ENCODE measurements around the gene DDX28.

The DDX28 gene

DNA sequence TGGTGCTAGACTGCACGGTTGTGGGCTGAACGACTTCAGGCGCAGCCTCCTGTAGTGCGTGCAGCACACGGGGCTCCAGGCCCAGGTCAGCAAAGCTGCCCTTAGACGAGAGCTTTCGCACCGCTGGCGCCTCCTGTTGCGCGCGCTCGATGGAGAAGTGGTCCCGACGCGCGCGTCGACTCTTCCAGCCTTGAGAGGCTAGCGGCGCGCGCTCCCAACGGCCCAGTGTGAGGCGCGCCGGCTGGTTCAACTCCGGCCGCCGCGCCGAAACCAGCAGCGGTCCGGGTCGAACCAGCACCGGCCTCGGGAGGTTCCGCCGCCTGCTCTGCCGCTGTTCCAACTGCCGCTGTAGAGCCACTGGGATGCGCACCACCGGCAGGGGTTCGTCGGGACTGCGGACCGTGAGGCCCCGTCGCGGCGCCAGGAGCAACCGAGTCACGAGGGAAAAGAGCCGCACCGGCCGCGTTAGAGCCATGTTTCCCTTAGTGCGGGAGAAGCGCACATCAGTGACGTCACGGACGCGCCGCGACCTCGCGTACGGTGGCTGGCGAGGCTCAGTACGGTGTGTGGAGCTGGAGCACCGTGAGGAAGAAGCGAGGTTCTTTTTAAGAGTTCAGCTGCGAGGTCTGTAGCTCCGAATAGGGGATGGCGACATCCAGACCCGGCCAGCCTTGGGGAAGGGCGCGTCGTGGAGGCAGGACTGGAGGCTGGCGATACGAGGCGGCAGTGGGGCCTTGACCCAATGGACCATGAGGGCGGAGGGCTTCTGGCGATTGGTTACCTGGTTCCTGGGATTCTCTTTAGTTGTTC, at the start of gene DDX28, which contains the start of gene DUS2:
TSS of gene DDX28 (minus strand) at position 505 of the 810 bp plus-strand sequence. CDS start at position 475, 30 bp downstream.
TSS of gene DUS2 (plus strand) at position 557 of the 810 bp plus-strand sequence. CDS start 14,740 bp downstream, outside the sequence.
- peak; percentile 15 to 58 for DNase-seq

DNA sequence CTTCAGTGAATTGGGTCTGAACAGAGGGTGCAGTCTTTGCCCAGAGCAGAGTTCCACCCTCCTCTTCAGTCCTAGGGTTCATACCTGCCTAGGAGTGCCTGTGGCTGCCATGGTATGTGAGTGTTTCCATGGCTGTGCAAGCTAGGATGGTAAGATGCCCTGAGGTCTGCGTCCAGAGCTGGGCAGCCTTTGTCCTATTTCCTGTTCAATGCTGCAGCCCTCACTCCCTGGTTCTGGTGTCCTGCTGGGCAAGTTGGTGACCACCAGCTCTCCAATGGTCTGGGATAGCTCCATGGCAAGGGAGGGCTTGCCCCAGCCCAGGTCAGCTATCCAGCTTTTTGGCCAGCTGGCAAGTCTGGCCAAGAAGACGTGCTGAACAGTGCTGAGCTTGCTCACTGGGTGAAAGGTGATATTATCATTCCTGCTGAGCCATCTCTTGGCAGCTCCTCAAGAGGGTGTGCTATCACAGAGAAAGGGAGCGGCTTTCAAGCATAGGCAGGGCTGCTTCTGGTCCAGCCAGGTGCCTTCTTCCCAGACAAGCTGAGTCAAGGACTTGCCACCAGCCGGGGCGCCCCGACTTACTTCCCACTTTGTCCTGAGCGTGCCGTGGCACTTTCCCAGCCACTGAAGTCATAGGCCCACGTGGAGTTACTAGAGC, 49.1 kb upstream of the DDX28 start:
- DNase-seq = no peak

DNA sequence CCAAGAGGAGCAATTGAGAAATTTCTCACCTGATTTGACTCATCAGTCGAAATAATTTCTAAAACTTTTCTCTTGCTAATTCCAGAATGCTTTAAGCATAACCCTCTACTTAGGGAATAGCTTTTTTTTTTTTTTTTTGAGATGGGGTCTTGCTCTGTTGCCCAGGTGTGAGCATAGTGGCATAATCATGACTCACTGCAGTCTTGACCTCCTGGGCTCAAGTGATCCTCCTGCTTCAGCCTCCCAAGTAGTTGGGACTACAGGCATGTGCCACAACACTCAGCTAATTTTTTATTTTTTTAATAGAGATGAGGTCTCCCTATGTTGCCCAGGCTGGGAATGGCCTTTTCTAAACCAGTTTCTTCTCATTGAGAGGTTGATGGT, 48.5 kb upstream of the DDX28 start:
- no peak for DNase-seq

DNA sequence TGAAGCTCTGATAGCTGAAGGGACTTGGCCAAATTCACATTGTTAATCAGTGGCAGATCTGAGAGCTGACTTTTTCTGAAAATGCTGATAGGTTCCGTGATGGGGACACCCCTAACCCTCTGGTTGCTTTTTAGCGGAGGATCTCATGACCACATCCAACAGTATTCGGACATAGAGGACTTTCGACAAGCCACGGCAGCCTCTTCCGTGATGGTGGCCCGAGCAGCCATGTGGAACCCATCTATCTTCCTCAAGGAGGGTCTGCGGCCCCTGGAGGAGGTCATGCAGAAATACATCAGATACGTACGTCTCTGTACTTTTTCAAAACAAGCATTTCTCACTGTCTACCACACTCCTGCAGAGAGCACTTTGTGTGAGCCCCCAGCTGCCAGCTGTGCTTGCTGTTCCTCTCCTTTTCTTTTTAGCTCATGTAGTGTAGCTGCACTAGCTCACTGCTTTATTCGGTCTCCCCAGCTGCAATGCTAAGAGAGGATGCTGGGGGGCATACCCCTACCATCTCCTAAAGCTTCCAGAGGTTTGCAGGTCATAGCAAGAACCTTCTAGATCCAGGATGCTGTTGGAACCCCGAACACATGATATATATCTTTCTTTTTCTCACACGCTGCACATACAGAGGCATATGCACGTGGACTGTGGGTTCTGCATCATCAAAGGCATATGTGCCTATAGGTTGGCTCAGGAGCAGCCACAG, 47.9 kb upstream of the DDX28 start:
- DNase-seq = no peak

DNA sequence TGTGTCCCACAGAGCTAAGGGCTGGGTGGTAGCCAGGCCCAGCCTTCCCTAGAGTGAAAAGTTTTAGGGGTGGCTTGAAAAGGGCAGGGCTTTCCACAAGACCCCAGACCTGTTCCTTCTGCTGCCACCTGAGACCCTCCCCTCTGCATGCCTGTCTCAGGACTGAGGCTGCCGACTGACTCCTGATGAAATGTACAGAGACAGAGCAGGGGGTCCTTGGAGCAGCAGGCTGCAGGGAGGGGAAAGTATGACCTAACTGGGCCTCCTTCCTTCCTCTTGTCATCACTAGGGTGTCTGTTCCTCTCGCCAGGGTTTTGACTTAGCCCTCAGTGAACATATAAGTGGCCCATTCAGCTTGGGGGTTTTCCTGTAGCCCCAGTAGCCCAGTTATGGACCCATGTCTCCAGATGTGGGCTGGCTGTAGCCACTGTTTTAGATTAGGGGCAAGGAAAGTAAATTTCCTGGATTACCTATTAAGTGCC, 47.3 kb upstream of the DDX28 start:
- no peak for DNase-seq

- no peak for DNase-seq
These were observed 46.6 kb upstream of the DDX28 start for GRCh38 chr16:68069511-68070248.

DNA sequence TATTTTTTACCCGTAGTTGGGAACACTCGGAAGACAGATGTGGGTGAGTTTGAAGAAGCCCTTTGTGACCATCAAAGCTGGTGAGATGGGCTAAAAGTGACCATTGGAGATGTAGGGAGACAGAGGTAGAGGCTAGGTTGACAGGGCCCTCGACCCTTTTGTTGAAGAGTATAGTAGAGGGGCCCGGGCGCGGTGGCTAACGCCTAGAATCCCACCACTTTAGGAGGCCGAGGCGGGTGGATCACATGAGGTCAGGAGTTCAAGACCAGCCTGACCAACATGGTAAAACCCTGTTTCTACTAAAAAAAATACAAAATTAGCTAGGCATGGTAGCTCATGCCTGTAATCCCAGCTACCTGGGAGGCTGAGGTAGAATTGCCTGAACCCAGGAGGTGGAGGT, 45.9 kb upstream of the DDX28 start:
- DNase-seq = no peak

- no peak for DNase-seq
These were observed 43.7 kb upstream of the DDX28 start for GRCh38 chr16:68066763-68067162.

DNA sequence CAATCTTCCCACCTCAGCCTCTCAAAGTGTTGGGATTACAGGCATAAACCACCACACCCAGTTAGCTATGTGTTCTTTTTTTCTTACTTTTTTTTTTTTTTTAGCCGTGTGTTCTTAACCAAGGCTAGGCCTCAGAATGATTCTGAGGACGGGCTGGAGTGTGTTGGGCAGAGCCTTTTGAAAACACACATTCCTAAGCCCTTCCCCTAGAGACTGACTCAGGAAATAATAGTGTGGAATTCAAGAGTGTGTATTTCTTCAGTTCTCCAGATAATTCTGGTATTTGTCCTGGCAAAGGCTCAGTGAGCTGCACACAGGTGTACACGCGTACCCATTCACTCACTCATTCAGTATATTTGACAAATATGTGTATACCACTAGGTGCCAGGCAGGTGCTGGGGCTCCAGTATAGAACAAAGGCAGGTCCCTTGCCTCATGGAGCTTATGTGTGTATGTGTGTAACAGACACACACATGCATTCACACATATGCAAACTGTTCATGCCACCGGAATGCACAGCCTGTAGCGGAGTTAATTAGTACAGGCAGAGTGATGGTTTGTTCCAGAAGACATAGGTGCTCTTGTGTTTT, 42.8 kb upstream of the DDX28 start:
- no peak for DNase-seq

- DNase-seq = no peak
These were observed 41.8 kb upstream of the DDX28 start for GRCh38 chr16:68064791-68065365.

- no peak for DNase-seq
These were observed 39.9 kb upstream of the DDX28 start for GRCh38 chr16:68062910-68063393.

DNA sequence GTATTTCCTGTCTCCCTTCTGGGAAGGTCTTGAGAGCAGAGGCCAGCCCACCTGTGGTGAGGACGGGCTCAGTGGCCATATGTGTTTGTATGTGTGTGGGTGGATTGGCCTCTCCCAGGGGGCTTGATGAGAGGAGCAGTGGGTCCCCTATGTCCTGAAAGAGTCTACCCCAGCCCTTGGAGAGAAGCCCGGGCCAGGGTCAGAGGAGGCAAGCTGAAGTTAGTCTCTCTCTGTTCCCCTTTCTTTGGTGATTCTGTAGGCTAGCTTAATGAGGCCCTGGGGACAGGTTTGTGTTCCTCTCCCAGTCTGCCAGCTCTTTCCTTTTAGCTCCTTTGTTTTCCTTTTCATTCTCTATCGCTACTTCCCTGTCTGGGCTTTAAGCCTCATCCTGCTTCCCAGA, 38.4 kb upstream of the DDX28 start:
- no peak for DNase-seq

GRCh38 chr16:68059804-68060203, 36.8 kb upstream of the DDX28 start:
- no peak for DNase-seq

DNA sequence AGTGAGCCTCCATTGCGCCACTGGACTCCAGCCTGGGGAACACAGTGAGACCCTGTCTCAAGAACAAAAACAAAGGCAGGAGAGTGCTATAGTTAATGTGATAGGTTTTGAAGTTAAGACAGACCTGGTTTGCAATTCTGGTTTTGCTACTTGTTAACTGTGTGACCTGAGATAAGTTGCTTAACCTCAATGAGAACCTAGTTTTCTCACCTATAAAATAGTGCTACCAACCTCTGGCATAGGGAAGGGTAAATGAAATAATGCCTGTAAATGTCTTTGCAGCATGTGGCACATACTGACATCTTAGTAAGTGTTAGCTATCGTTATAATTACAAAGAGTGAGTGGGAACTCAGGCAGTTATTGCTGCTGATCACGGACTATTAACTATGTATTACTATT, 32.4 kb upstream of the DDX28 start:
- no peak for DNase-seq

- DNase-seq = no peak
These were observed 26.4 kb upstream of the DDX28 start for GRCh38 chr16:68049449-68049848.

DNA sequence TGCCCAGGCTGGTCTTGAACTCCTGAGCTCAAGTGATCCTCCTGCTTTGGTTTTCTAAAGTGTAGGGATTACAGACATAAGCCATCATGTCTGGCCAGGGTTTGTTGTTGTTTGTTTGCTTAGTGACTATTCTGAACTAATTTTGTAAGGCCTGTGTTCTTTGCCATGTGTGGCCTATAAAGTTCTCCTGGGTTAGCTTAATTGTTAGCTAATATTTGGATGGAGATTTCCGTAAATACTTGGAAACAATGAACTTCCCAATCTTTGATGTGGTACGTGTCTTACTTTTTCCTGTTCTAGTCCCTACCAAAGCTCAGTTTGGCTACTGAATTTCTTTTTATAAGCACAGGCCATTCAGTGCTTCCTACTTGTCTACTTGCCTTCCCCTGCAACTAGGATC, 25.0 kb upstream of the DDX28 start:
- no peak for DNase-seq

DNA sequence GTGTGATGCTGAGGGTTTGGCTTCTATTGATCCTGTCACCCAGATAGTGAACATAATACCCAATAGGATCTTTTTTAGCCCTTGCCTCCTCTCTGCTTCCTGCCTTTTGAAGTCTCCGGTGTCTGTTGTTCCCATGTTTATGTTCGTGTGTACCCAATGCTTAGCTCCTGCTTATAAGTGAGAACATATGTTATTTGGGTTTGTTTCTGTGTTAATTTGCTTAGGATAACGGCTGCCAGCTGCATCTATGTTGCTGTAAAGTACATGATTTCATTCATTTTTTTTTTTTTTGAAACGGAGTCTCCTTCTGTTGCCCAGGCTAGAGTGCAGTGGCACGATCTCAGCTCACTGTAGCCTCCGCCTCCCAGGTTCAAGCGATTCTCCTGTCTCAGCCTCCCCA, 23.1 kb upstream of the DDX28 start:
- DNase-seq = no peak

DNA sequence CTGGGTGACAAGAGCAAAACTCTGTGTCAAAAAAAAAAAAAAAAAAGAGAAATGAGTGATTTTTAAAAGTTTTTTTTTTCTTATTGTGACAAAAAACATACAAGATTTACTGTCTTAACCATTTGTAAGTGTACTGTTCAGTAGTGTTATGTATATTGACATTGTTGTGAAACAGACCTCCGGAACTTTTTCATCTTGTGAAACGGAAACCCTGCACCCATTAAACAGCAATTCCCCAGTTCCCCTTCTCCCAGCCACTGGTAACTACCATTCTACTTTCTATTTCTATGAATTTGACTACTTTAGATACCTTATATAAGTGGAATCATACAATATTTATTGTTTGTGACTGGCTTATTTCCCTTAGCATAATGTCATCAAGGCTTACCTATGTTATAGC, 18.8 kb upstream of the DDX28 start:
- DNase-seq = no peak

- peak in 1 of 2 experiments; percentile 18 for DNase-seq
These were observed 17.7 kb upstream of the DDX28 start for GRCh38 chr16:68040506-68041288.

DNA sequence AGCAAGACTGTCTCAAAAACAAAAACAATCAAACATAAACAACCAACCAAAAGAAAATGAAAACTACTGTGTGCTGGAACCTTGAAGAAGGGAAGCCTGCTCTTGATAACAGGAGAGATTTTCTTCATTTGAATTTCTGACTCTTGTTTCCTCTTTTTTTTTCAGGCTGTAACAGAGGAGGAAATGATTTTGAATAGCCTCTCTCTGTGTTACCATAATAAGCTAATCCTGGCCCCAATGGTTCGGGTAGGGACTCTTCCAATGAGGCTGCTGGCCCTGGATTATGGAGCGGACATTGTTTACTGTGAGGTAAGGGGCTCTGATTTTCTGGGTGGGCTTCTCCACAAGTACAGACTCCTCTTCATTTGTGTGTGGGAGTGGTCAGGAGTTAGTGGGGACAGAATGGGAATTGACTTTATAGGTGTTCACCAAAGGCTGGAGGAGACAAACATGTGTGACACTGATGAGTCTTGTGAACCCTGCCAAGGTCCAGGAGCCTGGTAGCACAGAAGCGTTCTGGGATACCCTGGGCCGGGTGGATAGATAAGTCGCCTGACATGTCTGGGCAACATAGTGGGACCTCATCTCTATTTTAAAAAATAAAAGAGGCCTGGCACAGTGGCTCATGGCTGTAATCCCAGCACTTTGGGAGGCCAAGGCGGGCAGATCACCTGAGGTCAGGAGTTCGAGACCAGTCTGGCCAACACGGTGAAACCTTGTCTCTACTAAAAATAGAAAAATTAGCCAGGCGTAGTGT, 15.0 kb upstream of the DDX28 start:
- no peak for DNase-seq
